ENCODE data around the gene NR1H3.

Gene NR1H3

DNA sequence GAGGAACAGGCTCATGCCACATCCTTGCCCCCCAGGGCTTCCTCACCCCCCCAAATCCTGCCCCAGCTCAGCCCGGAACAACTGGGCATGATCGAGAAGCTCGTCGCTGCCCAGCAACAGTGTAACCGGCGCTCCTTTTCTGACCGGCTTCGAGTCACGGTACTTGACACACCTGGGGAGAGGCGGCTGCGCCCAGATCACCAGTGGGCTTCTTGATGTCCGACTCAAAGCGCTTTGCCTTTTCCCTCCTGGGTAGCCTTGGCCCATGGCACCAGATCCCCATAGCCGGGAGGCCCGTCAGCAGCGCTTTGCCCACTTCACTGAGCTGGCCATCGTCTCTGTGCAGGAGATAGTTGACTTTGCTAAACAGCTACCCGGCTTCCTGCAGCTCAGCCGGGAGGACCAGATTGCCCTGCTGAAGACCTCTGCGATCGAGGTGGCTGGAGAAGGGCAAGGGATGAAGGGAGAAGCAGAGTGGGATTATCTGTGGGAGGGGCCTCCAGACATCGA lies 3.5 kb downstream of the NR1H3 start:
- no peak overlapping the region for H3K27ac ChIP-seq (ENCODE audit: low read depth, low read length)

GRCh38 chr11:47264119-47264518 lies 6.3 kb downstream of the NR1H3 start:
- Histone ChIP-seq H2AFZ (ENCODE audit: low read depth, low read length, severe bottlenecking) (no peak overlapping the region), H3K9me2 (replicated peaks; ENCODE audit: insufficient read depth, low read length) (no peaks in the 10 kb centered on the region), H3K9ac (ENCODE audit: low read length) (no peak overlapping the region), H3K79me2 (ENCODE audit: insufficient read depth, low read length) (no peaks in the 10 kb centered on the region), H3K27ac (ENCODE audit: low read depth, low read length) (no peak overlapping the region), H3K27me3 (ENCODE audit: low read length) (no peaks in the 10 kb centered on the region), H3K4me2 (ENCODE audit: low read depth, low read length, poor library complexity, severe bottlenecking) (no peak overlapping the region), H4K20me1 (ENCODE audit: low read depth, low read length) (no peaks in the 10 kb centered on the region), H3F3A (ENCODE audit: insufficient read depth) (peaks cover 8% of the 10 kb centered on the region; the same call in 1 of the 2 replicates), H3K4me3 (ENCODE audit: insufficient read depth, low read length, poor library complexity, severe bottlenecking) (no peak overlapping the region), H3K9me3 (ENCODE audit: insufficient read depth, low read length) (no peaks in the 10 kb centered on the region), H3K36me3 (ENCODE audit: low read length) (no peaks in the 10 kb centered on the region)
- no peak for TF ChIP-seq EZH2phosphoT487 (conservative IDR thresholded peaks at IDR 0.05; ENCODE audit: low read length)
- TF ChIP-seq, protein P1, sequence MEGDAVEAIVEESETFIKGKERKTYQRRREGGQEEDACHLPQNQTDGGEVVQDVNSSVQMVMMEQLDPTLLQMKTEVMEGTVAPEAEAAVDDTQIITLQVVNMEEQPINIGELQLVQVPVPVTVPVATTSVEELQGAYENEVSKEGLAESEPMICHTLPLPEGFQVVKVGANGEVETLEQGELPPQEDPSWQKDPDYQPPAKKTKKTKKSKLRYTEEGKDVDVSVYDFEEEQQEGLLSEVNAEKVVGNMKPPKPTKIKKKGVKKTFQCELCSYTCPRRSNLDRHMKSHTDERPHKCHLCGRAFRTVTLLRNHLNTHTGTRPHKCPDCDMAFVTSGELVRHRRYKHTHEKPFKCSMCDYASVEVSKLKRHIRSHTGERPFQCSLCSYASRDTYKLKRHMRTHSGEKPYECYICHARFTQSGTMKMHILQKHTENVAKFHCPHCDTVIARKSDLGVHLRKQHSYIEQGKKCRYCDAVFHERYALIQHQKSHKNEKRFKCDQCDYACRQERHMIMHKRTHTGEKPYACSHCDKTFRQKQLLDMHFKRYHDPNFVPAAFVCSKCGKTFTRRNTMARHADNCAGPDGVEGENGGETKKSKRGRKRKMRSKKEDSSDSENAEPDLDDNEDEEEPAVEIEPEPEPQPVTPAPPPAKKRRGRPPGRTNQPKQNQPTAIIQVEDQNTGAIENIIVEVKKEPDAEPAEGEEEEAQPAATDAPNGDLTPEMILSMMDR (IDR thresholded peaks at IDR 0.05; ENCODE audit: insufficient read depth, low read length, poor library complexity, severe bottlenecking) = no peak

More for the DNA sequence above, 3.5 kb downstream of the NR1H3 start:
- Histone ChIP-seq H3K9me2 (replicated peaks; ENCODE audit: insufficient read depth, low read length) (no peaks in the 10 kb centered on the region), H3F3A (ENCODE audit: insufficient read depth) (no peaks in the 10 kb centered on the region), H3K4me3 (ENCODE audit: insufficient read depth, low read length, poor library complexity, severe bottlenecking) (no peak overlapping the region), H3K9ac (ENCODE audit: low read length) (no peak overlapping the region), H3K4me2 (ENCODE audit: low read depth, low read length, poor library complexity, severe bottlenecking) (no peak overlapping the region), H3K36me3 (ENCODE audit: low read length) (no peaks in the 10 kb centered on the region), H4K20me1 (ENCODE audit: low read depth, low read length) (no peaks in the 10 kb centered on the region), H3K27me3 (ENCODE audit: low read length) (no peaks in the 10 kb centered on the region), H3K9me3 (ENCODE audit: insufficient read depth, low read length) (no peaks in the 10 kb centered on the region), H3K79me2 (ENCODE audit: insufficient read depth, low read length) (no peaks in the 10 kb centered on the region), H2AFZ (ENCODE audit: low read depth, low read length, severe bottlenecking) (no peak overlapping the region)
- no peak for TF ChIP-seq EZH2phosphoT487 (conservative IDR thresholded peaks at IDR 0.05; ENCODE audit: low read length)
- TF ChIP-seq, protein P1 (IDR thresholded peaks at IDR 0.05; ENCODE audit: insufficient read depth, low read length, poor library complexity, severe bottlenecking) = no peak

DNA sequence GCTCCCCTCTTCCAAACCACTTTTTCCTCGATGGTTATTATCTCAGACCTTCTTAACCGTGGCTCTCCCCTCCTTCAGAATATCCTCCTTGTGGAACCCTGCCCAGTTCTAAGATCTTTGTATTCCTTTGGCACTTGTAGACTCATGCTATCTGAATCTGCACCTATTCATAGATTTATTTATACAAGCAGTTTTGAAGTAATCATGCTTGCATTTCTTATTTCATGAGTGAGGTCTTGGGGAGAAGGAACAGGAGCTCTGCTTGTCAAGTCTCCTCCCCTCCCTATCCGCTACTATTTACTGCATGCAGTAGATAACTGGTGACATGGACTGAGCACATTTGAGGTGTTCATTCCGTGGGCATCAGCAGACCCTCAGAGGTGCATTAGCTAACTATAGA lies 6.7 kb downstream of the NR1H3 start:
- H3K4me2 ChIP-seq (ENCODE audit: low read depth, low read length, poor library complexity, severe bottlenecking) = no peak overlapping the region
- no peaks in the 10 kb centered on the region for H3K9me3 ChIP-seq (ENCODE audit: insufficient read depth, low read length)
- TF ChIP-seq EZH2phosphoT487 (conservative IDR thresholded peaks at IDR 0.05; ENCODE audit: low read length) = no peak
- TF ChIP-seq, protein P1 (IDR thresholded peaks at IDR 0.05; ENCODE audit: insufficient read depth, low read length, poor library complexity, severe bottlenecking) = no peak
- no peak overlapping the region for H3K4me3 ChIP-seq (ENCODE audit: insufficient read depth, low read length, poor library complexity, severe bottlenecking)
- H3K9ac ChIP-seq (ENCODE audit: low read length) = no peak overlapping the region
- no peak overlapping the region for H2AFZ ChIP-seq (ENCODE audit: low read depth, low read length, severe bottlenecking)
- H4K20me1 ChIP-seq (ENCODE audit: low read depth, low read length) = no peaks in the 10 kb centered on the region
- no peak overlapping the region for H3K27ac ChIP-seq (ENCODE audit: low read depth, low read length)
- no peaks in the 10 kb centered on the region for H3K9me2 ChIP-seq (replicated peaks; ENCODE audit: insufficient read depth, low read length)
- no peaks in the 10 kb centered on the region for H3K27me3 ChIP-seq (ENCODE audit: low read length)
- H3K36me3 ChIP-seq (ENCODE audit: low read length) = no peaks in the 10 kb centered on the region
- no peaks in the 10 kb centered on the region for H3K79me2 ChIP-seq (ENCODE audit: insufficient read depth, low read length)
- H3F3A ChIP-seq (ENCODE audit: insufficient read depth) = peaks cover 10% of the 10 kb centered on the region; the same call in 1 of the 2 replicates

Measured in SU-DHL-6 (cell line).